ENCODE data around the gene A4GALT. TPM values are rescaled to one million over a fixed set of nuclear protein-coding genes. Genes with fewer than 3 reads are reported as not detected.
"Not testable (repeated sequence)": the region's sequence is repeated elsewhere in the genome, so short reads cannot be mapped to it uniquely, and the experiment has no call there.

Gene A4GALT
- total RNA-seq, 2 experiments from 2014 or later, result not detected

DNA sequence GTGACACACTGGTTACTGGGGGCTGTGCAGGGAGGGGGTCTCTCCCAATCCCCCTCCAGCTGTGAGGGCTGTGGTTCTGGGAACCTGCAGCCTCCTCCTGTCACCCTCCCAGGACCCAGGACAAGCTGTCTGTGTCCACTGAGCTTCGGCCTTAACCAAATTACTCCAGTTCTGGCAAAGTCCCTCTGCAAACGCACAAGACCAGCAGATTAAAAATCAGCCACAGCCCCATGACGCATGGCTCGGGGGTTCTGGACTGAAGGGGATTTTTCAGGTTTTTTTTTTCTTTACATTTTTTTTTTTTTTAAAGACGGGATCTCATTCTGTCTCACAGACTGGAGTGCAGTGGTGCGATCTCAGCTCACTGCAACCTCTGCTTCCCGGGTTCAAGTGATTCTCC lies 32.2 kb upstream of the A4GALT start:
- Mint-ChIP-seq H3K36me3 (ENCODE audit: low read depth) (no peaks in the 10 kb centered on the region), H3K27ac (no peak overlapping the region), H3K4me1 (ENCODE audit: low read depth) (no peaks in the 10 kb centered on the region), H3K27me3 (peaks cover 3% of the 10 kb centered on the region), H3K9me3 (no peaks in the 10 kb centered on the region), H3K4me3 (no peak overlapping the region)
- DNase-seq (no peak), ATAC-seq (ENCODE audit: poor library complexity) (no peak)
- Histone ChIP-seq H3K9me3 (ENCODE audit: control insufficient read depth in 1 of 2, insufficient read depth in 1 of 2, low read length in 2 of 2) (no peaks in the 10 kb centered on the region), H3K4me3 (ENCODE audit: low read length) (no peak overlapping the region), H3K27ac (ENCODE audit: low read depth in 1 of 2, low read length in 2 of 2) (no peak overlapping the region), H3K27me3 (ENCODE audit: control insufficient read depth in 1 of 2, insufficient read depth in 2 of 2, low read length in 2 of 2) (no peaks in the 10 kb centered on the region), H3K4me1 (ENCODE audit: insufficient read depth, low read length) (no peaks in the 10 kb centered on the region), H3K36me3 (ENCODE audit: insufficient read depth, low read length) (no peaks in the 10 kb centered on the region)
- ChIA-PET CTCF (no interaction called here), POLR2A (no interaction called here)
- TF ChIP-seq, protein P1, sequence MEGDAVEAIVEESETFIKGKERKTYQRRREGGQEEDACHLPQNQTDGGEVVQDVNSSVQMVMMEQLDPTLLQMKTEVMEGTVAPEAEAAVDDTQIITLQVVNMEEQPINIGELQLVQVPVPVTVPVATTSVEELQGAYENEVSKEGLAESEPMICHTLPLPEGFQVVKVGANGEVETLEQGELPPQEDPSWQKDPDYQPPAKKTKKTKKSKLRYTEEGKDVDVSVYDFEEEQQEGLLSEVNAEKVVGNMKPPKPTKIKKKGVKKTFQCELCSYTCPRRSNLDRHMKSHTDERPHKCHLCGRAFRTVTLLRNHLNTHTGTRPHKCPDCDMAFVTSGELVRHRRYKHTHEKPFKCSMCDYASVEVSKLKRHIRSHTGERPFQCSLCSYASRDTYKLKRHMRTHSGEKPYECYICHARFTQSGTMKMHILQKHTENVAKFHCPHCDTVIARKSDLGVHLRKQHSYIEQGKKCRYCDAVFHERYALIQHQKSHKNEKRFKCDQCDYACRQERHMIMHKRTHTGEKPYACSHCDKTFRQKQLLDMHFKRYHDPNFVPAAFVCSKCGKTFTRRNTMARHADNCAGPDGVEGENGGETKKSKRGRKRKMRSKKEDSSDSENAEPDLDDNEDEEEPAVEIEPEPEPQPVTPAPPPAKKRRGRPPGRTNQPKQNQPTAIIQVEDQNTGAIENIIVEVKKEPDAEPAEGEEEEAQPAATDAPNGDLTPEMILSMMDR (IDR thresholded peaks at IDR 0.05), result no peak
- intact Hi-C loops (cut with DNase I, micrococcal nuclease), result no loop called here

DNA sequence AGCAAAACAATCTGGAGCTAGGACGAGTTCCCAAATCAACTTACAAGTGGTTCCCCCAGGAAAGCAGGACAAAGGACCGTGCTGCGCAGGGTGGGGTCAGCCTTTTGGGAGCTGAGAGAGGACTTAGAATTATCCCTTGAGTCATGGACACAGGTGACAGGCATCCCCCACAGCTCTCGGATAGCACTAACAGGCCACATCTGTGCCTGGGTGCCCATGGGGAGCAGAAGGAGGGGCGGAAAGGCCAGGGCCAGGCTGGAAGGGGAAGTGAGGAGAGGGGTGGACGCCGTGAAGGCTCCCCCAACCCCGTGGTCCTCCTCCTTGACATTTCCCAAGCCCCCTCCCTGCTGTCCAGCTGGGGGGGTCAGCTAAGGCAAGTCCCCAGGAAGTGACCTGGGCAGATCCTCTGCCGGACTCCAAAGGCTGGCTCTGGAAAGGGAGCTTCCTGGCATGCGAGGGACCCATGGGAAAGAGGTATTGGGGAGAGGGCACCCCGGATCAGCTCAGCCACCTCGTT lies 31.6 kb upstream of the A4GALT start:
- Mint-ChIP-seq H3K27me3 (no peaks in the 10 kb centered on the region), H3K36me3 (ENCODE audit: low read depth) (no peaks in the 10 kb centered on the region), H3K4me1 (ENCODE audit: low read depth) (no peaks in the 10 kb centered on the region), H3K4me3 (no peak overlapping the region), H3K9me3 (no peaks in the 10 kb centered on the region), H3K27ac (no peak overlapping the region)
- H3K4me1 ChIP-seq (ENCODE audit: insufficient read depth, low read length), result no peaks in the 10 kb centered on the region
- H3K36me3 ChIP-seq (ENCODE audit: insufficient read depth, low read length), result no peaks in the 10 kb centered on the region
- no peak overlapping the region for H3K27ac ChIP-seq (ENCODE audit: low read depth in 1 of 2, low read length in 2 of 2)
- H3K9me3 ChIP-seq (ENCODE audit: control insufficient read depth in 1 of 2, insufficient read depth in 1 of 2, low read length in 2 of 2), result no peaks in the 10 kb centered on the region
- TF ChIP-seq, protein P1 (IDR thresholded peaks at IDR 0.05), result no peak
- H3K4me3 ChIP-seq (ENCODE audit: low read length), result no peak overlapping the region
- no peak for ATAC-seq (ENCODE audit: poor library complexity)
- intact Hi-C loops (cut with DNase I, micrococcal nuclease), result no loop called here
- no peaks in the 10 kb centered on the region for H3K27me3 ChIP-seq (ENCODE audit: control insufficient read depth in 1 of 2, insufficient read depth in 2 of 2, low read length in 2 of 2)
- no peak for DNase-seq
- ChIA-PET CTCF (no interaction called here), POLR2A (no interaction called here)

DNA sequence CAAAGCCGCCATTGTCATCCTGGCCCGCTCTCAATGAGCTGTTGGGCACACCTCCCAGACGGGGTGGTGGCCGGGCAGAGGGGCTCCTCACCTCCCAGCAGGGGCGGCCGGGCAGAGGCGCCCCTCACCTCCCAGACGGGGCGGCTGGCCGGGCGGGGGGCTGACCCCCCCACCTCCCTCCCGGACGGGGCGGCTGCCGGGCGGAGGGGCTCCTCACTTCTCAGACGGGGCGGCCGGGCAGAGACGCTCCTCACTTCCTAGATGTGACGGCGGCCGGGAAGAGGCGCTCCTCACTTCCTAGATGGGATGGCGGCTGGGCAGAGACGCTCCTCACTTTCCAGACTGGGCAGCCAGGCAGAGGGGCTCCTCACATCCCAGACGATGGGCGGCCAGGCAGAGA lies 29.8 kb upstream of the A4GALT start:
- H3K36me3 ChIP-seq (ENCODE audit: insufficient read depth, low read length); H3K4me1 Mint-ChIP-seq (ENCODE audit: low read depth); H3K27me3 ChIP-seq (ENCODE audit: control insufficient read depth in 1 of 2, insufficient read depth in 2 of 2, low read length in 2 of 2); H3K4me3 ChIP-seq (ENCODE audit: low read length); H3K9me3 ChIP-seq (ENCODE audit: control insufficient read depth in 1 of 2, insufficient read depth in 1 of 2, low read length in 2 of 2); H3K4me1 ChIP-seq (ENCODE audit: insufficient read depth, low read length); intact Hi-C loops (cut with DNase I, micrococcal nuclease); H3K27me3 Mint-ChIP-seq; H3K27ac ChIP-seq (ENCODE audit: low read depth in 1 of 2, low read length in 2 of 2); H3K36me3 Mint-ChIP-seq (ENCODE audit: low read depth); CTCF ChIA-PET; DNase-seq; ATAC-seq (ENCODE audit: poor library complexity); H3K4me3 Mint-ChIP-seq; H3K9me3 Mint-ChIP-seq; H3K27ac Mint-ChIP-seq; POLR2A ChIA-PET: not testable (repeated sequence)

DNA sequence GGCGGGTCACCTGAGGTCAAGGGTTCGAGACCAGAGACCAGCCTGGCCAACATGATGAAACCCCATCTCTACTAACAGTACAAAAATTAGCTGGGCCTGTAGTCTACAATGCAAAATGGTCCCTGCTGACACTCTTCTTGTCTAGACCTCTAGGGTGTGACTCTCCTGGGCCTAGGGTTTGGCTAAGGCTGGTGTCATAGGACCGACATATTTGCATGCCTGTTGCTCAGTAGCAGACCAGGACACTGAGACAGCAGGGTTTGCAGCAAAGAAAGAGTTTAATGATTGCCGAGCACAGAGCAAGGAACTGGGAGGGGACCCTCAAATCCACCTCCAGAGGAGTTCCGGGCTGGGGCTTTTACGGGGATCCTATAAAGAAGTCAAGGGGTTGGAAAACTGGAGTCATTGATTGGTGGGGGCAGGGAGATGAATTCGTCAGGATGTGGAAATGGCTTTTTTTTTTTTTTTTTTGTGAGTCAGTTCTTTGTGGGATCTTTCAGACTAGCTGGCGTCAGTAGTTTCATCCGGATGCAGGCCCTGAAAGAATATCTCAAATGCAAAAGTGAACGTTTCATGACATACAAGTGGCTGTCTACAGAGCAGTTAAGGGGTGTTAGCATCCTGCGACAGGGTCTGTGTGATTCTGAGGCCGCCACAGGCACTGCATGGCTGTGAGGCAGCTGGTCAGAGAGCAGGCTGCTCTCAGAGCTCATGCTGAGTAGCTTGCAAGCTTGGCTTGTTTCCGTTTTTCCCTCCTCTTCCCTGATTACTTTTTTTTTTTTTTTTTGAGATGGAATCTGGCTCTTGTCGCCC lies 27.2 kb upstream of the A4GALT start:
- ChIA-PET CTCF (no interaction called here), POLR2A (no interaction called here)
- no peaks in the 10 kb centered on the region for H3K27me3 Mint-ChIP-seq

More for the DNA sequence above, 27.2 kb upstream of the A4GALT start:
- Histone ChIP-seq H3K4me1 (ENCODE audit: insufficient read depth, low read length) (no peaks in the 10 kb centered on the region), H3K36me3 (ENCODE audit: insufficient read depth, low read length) (no peaks in the 10 kb centered on the region), H3K9me3 (ENCODE audit: control insufficient read depth in 1 of 2, insufficient read depth in 1 of 2, low read length in 2 of 2) (no peaks in the 10 kb centered on the region), H3K27me3 (ENCODE audit: control insufficient read depth in 1 of 2, insufficient read depth in 2 of 2, low read length in 2 of 2) (no peaks in the 10 kb centered on the region), H3K27ac (ENCODE audit: low read depth in 1 of 2, low read length in 2 of 2) (no peak overlapping the region), H3K4me3 (ENCODE audit: low read length) (no peak overlapping the region)
- H3K4me3 Mint-ChIP-seq, result no peak overlapping the region
- H3K27ac Mint-ChIP-seq, result no peak overlapping the region
- H3K9me3 Mint-ChIP-seq, result no peaks in the 10 kb centered on the region
- DNase-seq (no peak), ATAC-seq (ENCODE audit: poor library complexity) (no peak)
- intact Hi-C loops (cut with DNase I, micrococcal nuclease), result no loop called here
- H3K4me1 Mint-ChIP-seq (ENCODE audit: low read depth), result no peaks in the 10 kb centered on the region
- H3K36me3 Mint-ChIP-seq (ENCODE audit: low read depth), result no peaks in the 10 kb centered on the region
- TF ChIP-seq, protein P1 (IDR thresholded peaks at IDR 0.05), result no peak

All from CD4-positive, alpha-beta T cell (primary cell).